Keratinocyte (primary cell): Measurements from ENCODE around the gene TRAPPC10. TPM values are rescaled to one million over a fixed set of nuclear protein-coding genes. Genes with fewer than 3 reads are reported as not detected.

Source experiments
- DNase-seq: peaks from one replicate; pipeline ENCODE4 v3.0.0-alpha.2; 2011; ENCODE audit warnings: low read depth, missing footprints, low spot score
- FAIRE-seq: peaks from 2 replicates; lab custom pipeline; 2011; peaks lifted over from hg19 to GRCh38; lab: Jason Lieb, UNC
- H2AFZ ChIP-seq: 2 replicates; pipeline ENCODE4 v1.6.0; 2012; ENCODE audit warnings: low read length, control low read depth, inconsistent platforms; ENCODE audit not compliant: control insufficient read depth
- H3K27ac ChIP-seq: 2 replicates; pipeline ENCODE4 v1.5.1; 2011; ENCODE audit warnings: low read length; ENCODE audit not compliant: control insufficient read depth, insufficient read depth
- H3K27me3 ChIP-seq: 3 replicates; pipeline ENCODE4 v1.6.0; 2011; ENCODE audit warnings: low read length; ENCODE audit not compliant: control insufficient read depth, insufficient read depth; ENCODE audit errors: extremely low read depth
- H3K36me3 ChIP-seq, 2 experiments: 2 replicates in 1 of 2; 3 replicates in 1 of 2; pipeline ENCODE4 v1.5.1; 2011; ENCODE audit warnings: low read length in 2 of 2, mild to moderate bottlenecking in 1 of 2; ENCODE audit not compliant: control insufficient read depth in 2 of 2, insufficient read depth in 2 of 2; ENCODE audit errors: extremely low read depth in 1 of 2
- H3K4me1 ChIP-seq: 3 replicates; pipeline ENCODE4 v1.5.1; 2011; ENCODE audit warnings: low read length; ENCODE audit not compliant: control insufficient read depth, insufficient read depth; ENCODE audit errors: extremely low read depth
- H3K4me2 ChIP-seq: 3 replicates; pipeline ENCODE4 v1.6.0; 2011; ENCODE audit warnings: low read depth, low read length; ENCODE audit not compliant: control insufficient read depth, insufficient read depth; ENCODE audit errors: extremely low read depth
- H3K4me3 ChIP-seq, 3 experiments: fragments of 200-600 bp in 1 of 3; sonication (generic) in 1 of 3; 2 replicates in 2 of 3; 3 replicates in 1 of 3; pipeline ENCODE4 v1.5.1; 2011 to 2016; ENCODE audit warnings: low read length in 3 of 3, mild to moderate bottlenecking in 3 of 3, control low read depth in 2 of 3, inconsistent platforms in 1 of 3, low read depth in 1 of 3, mixed read lengths in 1 of 3, mixed run types in 1 of 3, moderate library complexity in 1 of 3; ENCODE audit not compliant: control insufficient read depth in 2 of 3, insufficient read depth in 2 of 3; ENCODE audit errors: extremely low read depth in 1 of 3
- H3K79me2 ChIP-seq: 2 replicates; pipeline ENCODE4 v1.6.0; 2012; ENCODE audit warnings: low read length; ENCODE audit not compliant: control insufficient read depth, insufficient read depth
- H3K9ac ChIP-seq: 3 replicates; pipeline ENCODE4 v1.6.0; 2011; ENCODE audit warnings: low read length; ENCODE audit not compliant: control insufficient read depth, insufficient read depth; ENCODE audit errors: extremely low read depth
- H3K9me1 ChIP-seq: 3 replicates; pipeline ENCODE4 v1.6.0; 2011; ENCODE audit warnings: low read length; ENCODE audit not compliant: control insufficient read depth, insufficient read depth; ENCODE audit errors: extremely low read depth
- H3K9me3 ChIP-seq: 2 replicates; pipeline ENCODE4 v1.5.1; 2012; ENCODE audit warnings: low read depth, low read length; ENCODE audit not compliant: control insufficient read depth
- H4K20me1 ChIP-seq: 3 replicates; pipeline ENCODE4 v1.6.0; 2011; ENCODE audit warnings: low read length; ENCODE audit not compliant: control insufficient read depth, insufficient read depth; ENCODE audit errors: extremely low read depth
- CTCF ChIP-seq, 3 experiments: IDR thresholded peaks in 1 of 3; conservative IDR thresholded peaks in 1 of 3; optimal IDR thresholded peaks in 1 of 3; 2 replicates in 2 of 3; 3 replicates in 1 of 3; pipeline versions ENCODE3 to v1.5.1; 2011; ENCODE audit warnings: low read length in 3 of 3, mild to moderate bottlenecking in 3 of 3, moderate library complexity in 2 of 3, control low read depth in 1 of 3, inconsistent platforms in 1 of 3; ENCODE audit not compliant: insufficient read depth in 2 of 3; ENCODE audit errors: extremely low read depth in 1 of 3
- EZH2 ChIP-seq: IDR thresholded peaks from one replicate; pipeline ENCODE4 v1.6.1; 2012; ENCODE audit warnings: inconsistent platforms, mild to moderate bottlenecking, low read length, moderate library complexity
- dilution Hi-C: fragments of 300-500 bp; cut with MboI; formaldehyde crosslinking; loops from one replicate; pipeline ENCODE4 v1.7.0; 2020; ENCODE audit warnings: low sequenced_read_pairs; ENCODE audit not compliant: extremely low pct_ligation_motif_present
- polyA plus RNA-seq, 5 experiments: library from polyadenylated mRNA; depleted of rRNA in 3 of 5; stranded (reverse) in 3 of 5; stranded (forward) in 1 of 5; unstranded in 1 of 5; fragments of >200 nt; gene quantifications; 1 replicate in 1 of 5; 2 replicates in 3 of 5; 3 replicates in 1 of 5; pipeline versions ENCODE4 v1.2.1 to v1.2.3, GENCODE V29; 2011 to 2012; ENCODE audit warnings: missing spikeins in 2 of 5, low read depth in 1 of 5, low replicate concordance in 1 of 5

The TRAPPC10 gene
- polyA plus RNA-seq, 1 donor (not counting 4 experiments of a cell fraction or from before 2014, with no cell fraction given), result 21.6 TPM

GRCh38 chr21:44011123-44011522 lies 986 bp upstream of the TRAPPC10 start:
- Histone ChIP-seq H3K27me3 (no peaks in the 10 kb centered on the region), H3K9me1 (no peaks in the 10 kb centered on the region), H3K9ac (peak overlapping the region; percentile 89), H3K4me1 (peaks cover 18% of the 10 kb centered on the region), H3K9me3 (no peaks in the 10 kb centered on the region), H3K27ac (no peak overlapping the region), H4K20me1 (peaks cover 13% of the 10 kb centered on the region), H3K36me3 (no peaks in the 10 kb centered on the region), H2AFZ (no peak overlapping the region), H3K79me2 (peaks cover 38% of the 10 kb centered on the region), H3K4me2 (peak overlapping the region; percentile 70), H3K4me3 (peak overlapping the region; percentile 78 to 89 (median 80))
- FAIRE-seq (no peak), DNase-seq (no peak)
- dilution Hi-C loops, result no loop called here
- TF ChIP-seq CTCF (optimal IDR thresholded peaks at IDR 0.05 in 1 of 3, IDR thresholded peaks at IDR 0.05 in 1 of 3, conservative IDR thresholded peaks at IDR 0.05 in 1 of 3; ENCODE audit: extremely low read depth in 1 of 3, insufficient read depth in 2 of 3, low read length in 3 of 3), result no peak
- TF ChIP-seq EZH2, result no peak

- Histone ChIP-seq H3K27ac (peak overlapping the region; percentile 80), H2AFZ (no peak overlapping the region), H3K36me3 (no peaks in the 10 kb centered on the region), H3K27me3 (no peaks in the 10 kb centered on the region), H3K4me3 (peak overlapping the region; percentile 81 to 89 (median 88)), H3K9me3 (no peaks in the 10 kb centered on the region), H4K20me1 (peaks cover 19% of the 10 kb centered on the region), H3K9me1 (peaks cover 3% of the 10 kb centered on the region), H3K4me2 (peak overlapping the region; percentile 97), H3K9ac (peak overlapping the region; percentile 89), H3K79me2 (peaks cover 52% of the 10 kb centered on the region), H3K4me1 (peaks cover 11% of the 10 kb centered on the region)
- no peak for FAIRE-seq
- dilution Hi-C loops, result no loop called here
- no peak for DNase-seq
- TF ChIP-seq EZH2 (no peak), CTCF (optimal IDR thresholded peaks at IDR 0.05 in 1 of 3, IDR thresholded peaks at IDR 0.05 in 1 of 3, conservative IDR thresholded peaks at IDR 0.05 in 1 of 3; ENCODE audit: extremely low read depth in 1 of 3, insufficient read depth in 2 of 3, low read length in 3 of 3) (peak in 1 of 3 experiments; percentile 19)
Observed at GRCh38 chr21:44012474-44013379, 618 bp downstream of the TRAPPC10 start.
